PC-9 (cell line): Measurements from ENCODE around the gene PRKG2.

Source experiments
- CTCF ChIP-seq: fragments of 200-600 bp; sonication (generic); conservative IDR thresholded peaks from 2 replicates; pipeline ENCODE4 v1.6.1; 2017; ENCODE audit warnings: mixed run types, antibody characterized with exemption, mild to moderate bottlenecking, moderate library complexity
- EZH2 ChIP-seq: fragments of 200-600 bp; sonication (generic); IDR thresholded peaks from 2 replicates; pipeline ENCODE4 v1.8.0; 2017; ENCODE audit warnings: antibody characterized with exemption, low read depth

- no peak for TF ChIP-seq CTCF
- TF ChIP-seq EZH2 = no peak
Observed at GRCh38 chr4:81113024-81113423, 102.0 kb downstream of the PRKG2 start.
